Breast epithelium (tissue), 3 donors: Measurements from ENCODE around the gene TNIP2.

ENCODE experiments used
- CTCF ChIP-seq, 3 donors: fragments of 450-650 bp; IDR thresholded peaks; one replicate each; pipeline ENCODE4 v1.5.1; 2016 to 2017; ENCODE audit warnings: antibody characterized with exemption in 3 of 3, mild to moderate bottlenecking in 3 of 3, moderate library complexity in 3 of 3
- POLR2A ChIP-seq: fragments of 450-650 bp; IDR thresholded peaks from one replicate; pipeline ENCODE4 v1.6.1; 2016; ENCODE audit warnings: antibody characterized with exemption, mild to moderate bottlenecking, moderate library complexity
- POLR2AphosphoS5 ChIP-seq, 3 donors: sonication (generic); formaldehyde crosslinking; IDR thresholded peaks; one replicate each; pipeline ENCODE4 v1.6.1; 2017; ENCODE audit warnings: antibody characterized with exemption in 3 of 3

- no peak for TF ChIP-seq POLR2AphosphoS5 (IDR thresholded peaks at IDR 0.05)
- no peak for TF ChIP-seq POLR2A
- TF ChIP-seq CTCF (IDR thresholded peaks at IDR 0.05): no peak
Measured at GRCh38 chr4:2753436-2753835, 2.7 kb downstream of the TNIP2 start.
